COLO829 (cell line): ENCODE data around the gene MRPL55.

Source experiments
- DNase-seq: peaks from one replicate; pipeline ENCODE4 v3.0.0; 2012; ENCODE audit warnings: low spot score

MRPL55 gene

DNA sequence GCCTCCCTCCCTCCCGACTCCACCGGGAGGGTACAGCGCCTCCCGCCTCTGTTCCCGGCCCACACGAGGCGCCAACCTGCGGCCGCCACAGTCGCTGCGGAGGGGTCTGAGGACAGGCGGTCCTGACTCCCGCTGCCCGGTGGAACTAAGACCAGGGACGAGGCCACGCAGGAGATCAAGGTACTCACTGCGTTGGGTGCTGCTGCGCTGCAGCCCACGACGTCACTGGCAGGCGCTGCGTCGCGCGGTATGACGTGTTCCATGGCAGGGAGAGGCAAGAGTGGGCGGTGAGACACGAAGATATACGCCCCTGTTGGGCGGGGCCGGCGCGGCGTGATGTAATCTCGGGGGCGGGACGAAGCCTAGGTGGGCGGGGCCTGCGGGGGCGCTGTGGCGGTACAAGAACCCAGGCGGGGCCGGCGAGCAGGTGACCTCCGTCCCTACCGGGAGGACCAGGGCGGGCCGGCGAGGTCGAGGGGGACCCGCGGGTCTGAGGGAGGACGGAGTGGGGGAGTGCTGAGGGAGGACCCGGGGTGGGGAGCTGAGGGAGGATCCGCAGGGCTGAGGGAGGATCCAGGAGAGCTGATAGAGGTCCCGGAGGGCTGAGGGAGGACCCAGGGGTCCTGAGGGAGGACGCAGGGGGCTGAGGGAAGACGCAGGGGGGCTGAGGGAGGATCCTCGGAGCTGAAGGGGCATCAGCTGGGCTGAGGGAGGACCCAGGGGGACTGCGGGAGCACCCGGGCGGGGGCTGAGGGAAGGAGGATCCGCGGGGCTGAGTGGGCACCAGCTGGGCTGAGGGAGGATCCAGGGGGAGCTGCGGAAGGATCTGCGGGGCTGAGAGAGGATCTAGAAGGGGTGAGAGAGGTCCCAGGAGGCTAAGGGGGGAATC, at the start of gene MRPL55:
Gene MRPL55, minus strand, starts transcription at position 227 of the 889 bp plus-strand sequence. CDS start 1,039 bp downstream, outside the sequence.
- DNase-seq, result peak; percentile 97

DNA sequence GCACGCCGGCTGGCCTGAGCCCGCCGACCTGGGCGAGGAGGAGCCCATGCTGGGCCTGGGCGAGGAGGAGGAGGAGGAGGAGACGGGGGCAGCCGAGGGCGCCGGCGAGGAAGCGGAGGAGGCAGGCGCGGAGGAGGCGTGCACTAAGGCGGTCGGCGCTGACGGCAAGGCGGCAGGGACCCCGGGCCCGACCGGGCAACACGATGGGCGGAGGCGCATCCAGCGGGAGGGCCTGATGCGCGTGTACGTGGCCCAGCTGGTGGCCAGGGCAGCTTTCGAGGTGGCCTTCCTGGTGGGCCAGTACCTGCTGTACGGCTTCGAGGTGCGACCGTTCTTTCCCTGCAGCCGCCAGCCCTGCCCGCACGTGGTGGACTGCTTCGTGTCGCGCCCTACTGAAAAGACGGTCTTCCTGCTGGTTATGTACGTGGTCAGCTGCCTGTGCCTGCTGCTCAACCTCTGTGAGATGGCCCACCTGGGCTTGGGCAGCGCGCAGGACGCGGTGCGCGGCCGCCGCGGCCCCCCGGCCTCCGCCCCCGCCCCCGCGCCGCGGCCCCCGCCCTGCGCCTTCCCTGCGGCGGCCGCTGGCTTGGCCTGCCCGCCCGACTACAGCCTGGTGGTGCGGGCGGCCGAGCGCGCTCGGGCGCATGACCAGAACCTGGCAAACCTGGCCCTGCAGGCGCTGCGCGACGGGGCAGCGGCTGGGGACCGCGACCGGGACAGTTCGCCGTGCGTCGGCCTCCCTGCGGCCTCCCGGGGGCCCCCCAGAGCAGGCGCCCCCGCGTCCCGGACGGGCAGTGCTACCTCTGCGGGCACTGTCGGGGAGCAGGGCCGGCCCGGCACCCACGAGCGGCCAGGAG, 49.3 kb upstream of the MRPL55 start:
- DNase-seq, result no peak

DNA sequence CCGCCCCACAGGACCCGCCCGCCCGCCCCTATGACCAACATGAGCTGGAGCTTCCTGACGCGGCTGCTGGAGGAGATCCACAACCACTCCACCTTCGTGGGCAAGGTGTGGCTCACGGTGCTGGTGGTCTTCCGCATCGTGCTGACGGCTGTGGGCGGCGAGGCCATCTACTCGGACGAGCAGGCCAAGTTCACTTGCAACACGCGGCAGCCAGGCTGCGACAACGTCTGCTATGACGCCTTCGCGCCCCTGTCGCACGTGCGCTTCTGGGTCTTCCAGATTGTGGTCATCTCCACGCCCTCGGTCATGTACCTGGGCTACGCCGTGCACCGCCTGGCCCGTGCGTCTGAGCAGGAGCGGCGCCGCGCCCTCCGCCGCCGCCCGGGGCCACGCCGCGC, 48.6 kb upstream of the MRPL55 start:
- no peak for DNase-seq

DNA sequence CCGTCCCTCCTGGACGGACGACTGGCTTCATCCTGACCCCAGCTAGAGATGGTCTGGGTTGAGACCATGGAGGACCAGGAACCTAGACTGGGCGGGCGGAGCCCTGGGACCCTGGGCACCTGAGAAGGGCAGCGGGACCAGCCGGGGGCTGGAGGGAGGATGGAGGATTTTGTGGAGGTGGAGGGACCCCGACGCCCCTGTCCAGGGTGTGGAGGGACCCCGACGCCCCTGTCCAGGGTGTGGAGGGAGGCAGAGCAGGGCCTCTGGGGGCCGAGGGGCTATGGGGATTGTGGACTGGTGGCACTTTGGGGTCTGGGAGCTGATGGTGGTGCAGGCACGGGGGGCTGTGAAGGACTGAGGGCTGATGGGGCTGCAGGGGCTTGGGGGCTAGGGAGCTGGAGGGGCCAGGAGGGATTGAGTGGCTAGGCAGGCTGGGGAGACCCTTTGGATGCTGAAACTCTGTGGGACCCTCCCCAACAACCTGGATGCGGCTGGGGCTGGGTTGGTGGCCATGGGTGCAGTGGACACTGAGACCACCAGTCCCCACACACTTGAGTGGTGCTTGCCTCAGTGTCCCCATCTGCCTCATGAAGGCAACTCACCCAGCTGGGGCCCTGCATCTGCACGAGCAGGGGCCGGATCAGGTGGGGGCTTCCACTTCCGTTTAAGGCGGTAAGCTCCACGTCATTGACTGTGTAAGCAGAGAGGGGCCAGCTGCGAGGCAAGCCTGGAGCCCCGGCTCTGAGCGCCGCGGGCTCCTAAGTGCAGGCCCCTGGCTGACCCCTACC, 48.0 kb upstream of the MRPL55 start:
- no peak for DNase-seq

DNA sequence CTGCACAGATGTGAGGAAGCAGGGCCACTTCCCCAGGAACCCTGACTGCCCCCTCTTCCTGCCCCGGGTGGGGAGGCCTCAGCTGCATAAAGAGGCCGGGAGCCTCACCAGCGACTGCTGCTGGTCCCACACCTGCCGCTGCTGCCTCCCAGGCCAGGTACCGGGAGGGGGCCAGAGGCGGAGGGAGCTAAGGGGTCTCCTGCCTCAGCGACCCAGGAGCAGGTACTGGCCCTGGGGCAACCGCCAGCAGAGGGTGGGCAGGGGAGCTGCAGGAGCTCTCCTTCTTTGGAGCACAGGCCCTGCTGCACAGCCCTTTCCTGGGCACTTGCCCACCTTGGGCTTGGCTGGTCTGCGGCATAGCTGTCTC, 47.4 kb upstream of the MRPL55 start:
- DNase-seq, result no peak

DNA sequence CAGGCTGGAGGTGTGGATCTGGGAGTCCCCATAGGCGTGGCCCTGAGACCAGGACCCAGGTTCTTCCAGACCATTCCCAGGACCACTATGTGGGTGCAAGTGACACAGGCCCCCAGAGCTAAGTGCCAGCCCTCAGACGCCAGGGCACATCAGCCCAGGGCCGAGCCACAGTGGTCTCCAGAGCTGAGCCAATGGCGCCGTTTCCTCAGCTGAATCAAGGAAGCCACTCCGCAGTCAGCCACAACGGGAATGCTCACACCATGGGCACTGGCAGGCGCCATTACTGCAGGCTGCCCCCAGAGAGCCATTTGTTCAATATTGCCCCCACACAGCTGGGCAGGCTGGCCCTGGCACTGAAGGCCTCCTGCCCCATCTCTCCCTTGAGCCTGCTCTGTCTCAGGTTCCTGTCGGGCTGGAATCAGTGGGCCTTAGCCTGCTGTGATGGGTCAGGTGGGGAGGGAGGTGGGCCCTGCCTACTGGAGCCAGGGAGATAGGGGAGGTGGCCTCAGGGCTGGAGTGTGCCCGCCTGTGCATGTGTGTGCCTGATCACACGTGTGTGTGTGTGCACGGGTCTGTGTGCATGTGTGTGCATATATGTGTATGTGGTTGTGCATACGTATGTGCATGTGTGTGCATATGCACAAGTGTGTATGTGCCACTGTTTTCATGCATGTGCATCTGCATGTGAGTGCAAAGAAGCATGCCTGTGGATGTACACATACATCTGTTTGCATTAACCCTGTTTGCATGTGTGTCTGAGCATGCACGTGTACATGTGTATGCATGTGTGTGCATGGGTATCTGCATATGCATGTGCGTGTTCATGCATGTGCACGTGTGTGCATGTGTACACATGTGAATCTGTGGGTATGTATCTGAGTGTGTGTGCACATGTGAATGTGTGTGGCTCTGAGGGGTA, 46.8 kb upstream of the MRPL55 start:
- no peak for DNase-seq

DNA sequence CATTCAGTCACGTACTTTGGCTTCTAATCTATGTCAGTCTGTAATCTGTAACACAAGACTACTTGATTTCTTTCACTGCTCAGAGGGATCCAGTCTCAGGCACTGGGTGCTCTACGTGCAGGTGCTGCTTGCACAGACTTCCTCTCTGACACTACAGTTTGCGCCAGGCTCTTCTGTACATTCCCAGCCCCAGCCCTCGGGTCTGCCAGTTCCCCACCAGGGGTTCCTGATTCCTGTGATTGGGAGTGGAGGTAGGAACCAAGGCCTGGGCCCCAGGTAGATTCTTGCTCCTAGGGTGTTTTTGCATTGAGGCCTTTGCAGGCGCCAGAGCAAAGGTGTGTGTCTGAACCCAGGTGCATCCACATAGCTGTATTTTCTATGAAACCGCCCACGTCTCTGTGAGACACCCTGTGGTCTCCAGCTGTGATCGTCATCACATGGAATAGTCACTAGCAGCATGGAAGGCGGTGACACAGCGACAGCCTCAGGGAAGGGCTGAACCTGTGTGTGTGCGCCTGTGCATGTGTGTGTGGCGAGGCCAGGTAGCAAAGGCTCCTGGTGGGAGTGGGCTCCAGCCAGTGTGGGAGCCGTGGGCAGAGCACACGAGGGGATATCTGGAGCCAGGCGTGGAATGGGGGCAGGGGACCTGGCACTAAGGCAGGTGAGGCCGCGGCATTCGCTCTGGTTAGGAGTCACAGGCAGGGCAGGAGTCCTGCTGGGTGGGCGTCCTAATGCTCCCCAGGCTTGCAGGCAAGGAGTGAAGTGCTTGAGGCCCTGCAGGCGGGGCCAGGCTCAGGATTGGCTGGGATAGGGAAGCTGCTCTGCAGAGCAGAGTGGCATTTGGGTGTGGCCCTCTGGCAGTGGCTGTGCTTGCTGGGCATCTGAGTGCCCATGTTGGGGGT, 45.8 kb upstream of the MRPL55 start:
- no peak for DNase-seq

DNA sequence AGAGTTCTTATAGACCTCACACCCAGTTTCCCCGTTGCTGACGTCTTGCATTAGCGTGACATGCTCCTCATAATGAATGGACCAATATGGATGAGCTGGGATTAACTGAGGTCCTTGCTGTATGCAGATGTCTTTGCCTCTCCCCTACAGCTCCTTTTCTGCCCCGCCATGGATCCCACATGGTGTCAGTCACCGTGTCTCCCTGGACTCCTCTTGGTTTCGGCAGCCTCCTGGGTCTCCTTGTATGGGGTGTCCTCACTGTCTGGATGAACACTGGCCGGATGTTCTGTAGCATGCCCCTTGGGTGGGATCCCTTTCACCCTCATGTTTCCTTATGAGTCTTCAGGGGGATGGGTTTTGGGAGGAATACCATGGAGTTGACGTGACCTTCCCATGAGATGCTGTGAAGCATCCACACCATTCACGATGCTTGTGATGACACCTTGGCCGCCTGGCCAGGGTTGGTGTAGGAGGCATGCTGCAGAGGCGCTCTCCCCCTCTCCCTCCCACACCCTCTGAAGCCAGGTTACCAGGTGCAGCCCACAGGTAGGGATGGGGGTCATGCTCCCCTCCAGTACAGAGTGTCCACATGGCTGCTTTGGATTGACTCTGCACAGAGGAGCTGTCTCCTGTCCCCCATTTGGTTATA, 45.0 kb upstream of the MRPL55 start:
- DNase-seq, result no peak

DNA sequence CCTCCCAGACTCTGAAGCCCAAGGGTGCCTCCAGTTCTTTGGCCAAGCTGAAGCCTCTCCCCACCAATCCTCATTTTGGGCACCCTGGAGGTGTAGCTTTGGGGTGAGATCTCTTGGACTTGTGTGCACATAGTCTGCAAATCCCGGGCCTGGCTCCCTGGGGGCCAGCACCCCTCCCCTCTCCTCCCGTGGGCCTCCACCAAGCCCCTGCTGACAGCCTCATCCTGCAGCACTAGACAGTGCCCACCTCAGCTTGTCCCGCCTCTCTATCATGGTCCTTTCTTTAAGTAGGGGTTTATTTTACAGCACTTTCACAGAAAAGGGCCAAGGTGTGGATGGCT, 43.8 kb upstream of the MRPL55 start:
- no peak for DNase-seq

DNA sequence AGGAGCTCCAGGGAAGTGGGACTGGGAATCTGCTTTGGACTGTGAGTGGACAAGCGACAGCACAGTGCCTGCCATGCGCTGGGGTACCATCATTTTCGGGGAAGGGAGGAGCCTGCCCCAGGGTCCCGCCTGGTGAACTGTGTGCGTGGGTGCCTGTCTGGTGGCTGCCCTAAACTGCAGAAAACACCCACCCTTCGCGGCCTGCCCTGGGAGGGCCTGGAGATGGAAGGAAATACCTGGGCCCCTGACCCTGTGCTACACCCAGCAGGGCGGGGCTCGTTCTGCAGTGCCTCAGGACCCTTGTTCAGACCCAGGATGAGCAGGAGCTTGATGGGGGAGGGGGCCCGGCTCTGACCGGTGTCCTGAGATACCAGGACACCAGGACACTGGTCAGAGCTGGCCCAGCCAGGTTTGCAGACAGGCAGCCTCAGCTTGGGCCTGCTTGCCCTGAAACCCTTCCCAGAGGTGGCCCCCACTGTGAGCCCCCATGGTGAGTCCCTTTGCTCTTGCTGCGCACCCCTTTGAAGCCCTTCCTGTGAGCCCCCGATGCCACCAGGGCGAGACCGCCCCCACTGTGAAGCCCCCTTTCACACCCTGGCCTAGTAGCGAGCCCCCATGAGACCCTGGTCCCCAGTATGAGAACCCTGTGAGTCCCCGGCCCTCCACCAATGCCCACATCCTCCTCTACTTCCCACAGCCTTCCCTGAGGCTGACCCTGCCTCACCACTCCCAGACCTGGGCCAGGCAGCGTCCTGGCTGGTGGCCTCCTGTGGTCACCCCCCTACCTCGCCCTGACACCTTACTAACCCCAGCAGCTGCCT, 43.2 kb upstream of the MRPL55 start:
- DNase-seq, result no peak

DNA sequence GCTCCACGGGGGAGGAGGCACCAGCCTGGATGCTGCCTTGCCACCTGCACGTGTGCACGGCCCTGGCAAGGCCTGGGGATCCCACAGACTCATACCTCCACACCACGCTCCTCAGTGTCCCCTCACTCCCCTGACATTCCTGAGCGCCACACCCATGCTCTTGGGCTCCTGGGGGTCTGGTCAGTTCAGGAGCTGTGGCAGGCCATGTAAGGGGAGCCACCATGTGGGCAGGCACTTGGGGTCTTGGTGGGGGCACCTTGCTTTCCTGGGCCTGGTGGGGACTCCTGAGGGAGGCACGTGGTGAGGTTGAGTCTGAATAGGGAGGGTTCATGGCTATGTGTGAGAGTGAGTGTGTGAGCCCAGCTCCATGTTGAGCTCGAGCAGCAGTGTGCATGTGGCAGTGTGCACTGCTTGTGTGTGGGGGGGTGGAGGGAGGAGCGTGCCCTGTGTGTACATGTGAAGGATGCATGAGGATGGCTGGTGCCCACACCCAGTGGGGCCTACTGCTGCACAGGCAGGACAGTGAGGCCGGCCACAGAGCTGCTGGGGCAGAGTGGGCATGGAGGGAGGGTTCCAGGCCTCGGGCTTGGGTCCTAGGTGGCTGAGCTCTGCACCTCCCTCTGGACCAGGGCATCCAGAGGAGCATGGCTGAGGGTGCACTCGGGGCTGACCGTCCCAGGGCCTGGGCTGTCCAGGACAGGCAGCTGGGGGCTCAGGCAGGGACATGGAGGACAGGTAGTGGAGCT, 42.3 kb upstream of the MRPL55 start:
- no peak for DNase-seq

DNA sequence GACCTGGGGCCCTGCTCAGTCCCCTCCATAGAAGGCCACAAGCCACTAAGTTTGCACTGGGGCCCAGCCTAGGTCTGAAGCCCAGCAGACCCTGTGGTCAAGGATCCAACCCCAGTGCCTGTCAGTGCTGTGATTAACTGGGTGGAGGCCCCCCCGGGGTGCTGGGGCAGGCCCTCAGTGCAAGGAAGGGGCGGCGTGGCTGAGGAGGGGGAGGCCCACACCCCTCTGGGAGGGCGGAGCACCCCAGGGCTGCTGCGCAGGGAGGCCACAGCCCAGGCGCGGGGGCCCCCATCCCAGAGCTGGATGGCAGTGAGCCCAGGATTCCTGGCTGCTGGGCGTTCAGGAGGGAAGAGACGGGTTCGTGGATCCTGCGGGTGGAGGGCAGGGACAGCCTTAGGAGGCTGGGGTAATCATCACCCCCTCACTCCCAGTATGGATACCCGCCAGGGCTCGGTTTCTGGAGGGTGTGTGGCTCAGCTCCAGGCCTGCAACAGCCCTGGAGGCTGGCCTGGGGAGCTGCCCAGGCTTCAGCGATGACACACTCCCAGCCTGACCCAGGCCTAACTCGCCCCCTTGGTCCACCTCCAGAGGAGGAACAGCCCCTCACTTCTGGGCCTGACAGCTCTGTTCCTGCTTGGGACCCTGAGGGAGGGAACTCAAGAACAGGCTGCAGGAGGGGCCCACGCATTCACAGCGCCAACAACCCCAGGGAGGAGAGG, 41.5 kb upstream of the MRPL55 start:
- DNase-seq, result no peak

DNA sequence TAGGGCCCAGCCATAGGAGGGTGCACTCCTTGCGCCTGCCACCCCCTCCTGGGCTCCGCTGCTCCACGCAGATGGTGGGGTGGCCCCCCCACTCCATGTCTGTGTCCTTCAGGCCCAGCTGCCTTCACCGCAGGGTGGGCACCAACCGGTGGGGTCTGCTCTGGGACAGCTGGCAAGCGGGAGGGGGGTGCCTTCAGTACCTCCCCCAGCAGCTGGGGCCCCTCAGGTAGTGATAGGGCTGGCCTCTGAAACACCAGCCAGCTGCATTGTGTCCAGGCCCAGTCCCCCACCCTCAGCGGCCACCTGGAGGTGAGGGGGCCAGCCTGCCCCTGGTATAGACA, 41.0 kb upstream of the MRPL55 start:
- DNase-seq, result no peak

DNA sequence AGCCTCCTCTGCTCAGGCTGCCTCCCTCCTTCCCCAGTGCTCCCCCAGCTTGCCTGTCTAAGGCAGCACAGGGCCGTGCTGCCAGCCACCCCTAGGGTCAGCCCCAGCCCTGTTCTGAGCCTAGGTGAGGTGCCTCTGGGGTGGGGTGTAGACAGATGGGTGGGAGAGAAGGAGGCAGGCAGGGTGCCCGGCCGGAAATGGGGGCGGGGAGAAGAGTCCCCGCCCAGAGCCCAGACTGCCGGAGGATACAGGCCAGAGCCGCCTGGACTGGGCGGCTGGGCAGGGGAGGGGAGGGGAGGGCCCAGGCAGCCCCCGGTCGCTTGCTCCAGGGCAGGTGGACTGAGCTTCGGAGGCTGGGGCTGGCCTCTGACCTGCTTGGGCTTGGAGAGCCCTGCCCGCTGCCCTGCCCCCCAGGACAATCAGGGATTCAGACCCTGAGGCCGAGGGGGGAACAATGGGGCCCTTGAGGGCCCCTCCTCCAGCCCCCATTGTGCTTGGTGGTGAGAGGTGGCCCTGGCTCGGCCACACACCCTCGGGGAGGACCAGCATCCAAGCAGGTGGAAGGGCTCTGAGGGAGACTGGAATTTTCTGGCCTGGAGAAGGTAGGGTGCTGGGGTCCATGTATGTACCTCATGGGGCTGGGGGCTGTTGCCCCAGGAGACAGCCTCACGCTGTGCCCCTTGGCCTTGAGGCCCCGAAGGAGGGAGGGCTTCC, 40.5 kb upstream of the MRPL55 start, which contains the start of gene GJC2:
Gene GJC2, plus strand, starts transcription at position 525 of the 714 bp plus-strand sequence. CDS start 7,829 bp downstream, outside the sequence.
- DNase-seq, result no peak

DNA sequence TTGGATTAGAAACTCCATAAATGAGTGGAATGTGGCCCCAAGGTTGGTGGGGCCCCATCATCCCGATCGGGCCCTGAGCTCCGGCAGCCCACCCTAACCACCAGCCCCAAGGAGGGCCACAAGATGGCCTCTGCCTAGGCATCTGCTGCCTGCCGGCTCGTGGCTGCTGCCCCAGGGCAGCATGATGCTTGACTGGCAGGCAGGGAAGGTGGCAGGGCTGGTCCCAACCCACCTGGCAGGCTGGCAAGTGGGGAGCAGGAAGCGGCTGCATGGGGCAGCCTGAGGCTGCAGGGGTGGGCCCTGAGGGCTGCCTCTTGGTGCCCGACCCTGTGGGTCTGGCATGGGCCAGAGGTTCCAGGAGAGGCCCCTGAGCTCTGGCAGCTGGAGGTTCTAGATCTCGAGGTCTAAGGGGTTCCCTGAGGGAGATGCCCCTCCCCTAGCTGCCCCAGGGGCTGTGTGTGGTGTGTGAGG, 39.9 kb upstream of the MRPL55 start:
- no peak for DNase-seq

DNA sequence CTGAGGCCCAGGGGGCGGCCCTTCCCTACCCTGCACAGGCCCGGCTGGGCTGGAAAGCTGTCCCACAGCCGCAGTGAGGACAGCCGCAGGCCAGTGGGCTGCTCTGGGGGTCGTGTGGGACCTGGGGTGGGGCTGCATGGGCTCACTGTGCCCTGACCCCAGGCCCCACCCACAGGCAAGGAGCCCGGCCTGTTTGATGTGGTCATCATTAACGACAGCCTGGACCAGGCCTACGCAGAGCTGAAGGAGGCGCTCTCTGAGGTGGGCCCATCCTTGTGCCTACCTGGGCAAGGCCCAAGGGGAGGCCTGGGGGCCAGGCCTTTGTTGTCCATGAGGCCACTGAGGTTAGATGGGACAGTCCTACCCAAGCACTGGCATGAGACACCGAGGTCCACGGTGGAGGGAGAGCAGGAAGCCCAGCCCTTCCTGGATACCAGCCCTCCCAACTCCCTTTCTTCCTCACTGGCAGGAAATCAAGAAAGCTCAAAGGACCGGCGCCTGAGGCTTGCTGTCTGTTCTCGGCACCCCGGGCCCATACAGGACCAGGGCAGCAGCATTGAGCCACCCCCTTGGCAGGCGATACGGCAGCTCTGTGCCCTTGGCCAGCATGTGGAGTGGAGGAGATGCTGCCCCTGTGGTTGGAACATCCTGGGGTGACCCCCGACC, 39.2 kb upstream of the MRPL55 start:
- no peak for DNase-seq
